Spleen (tissue), 7 donors: ENCODE data around the gene ARF6.

ENCODE experiments used
- POLR2AphosphoS5 ChIP-seq, 3 donors: sonication (generic); formaldehyde crosslinking; IDR thresholded peaks; one replicate each; pipeline ENCODE4 v1.5.1; 2017; ENCODE audit warnings: antibody characterized with exemption in 3 of 3
- TF ChIP-seq, protein P1 (sequence below), 11 experiments: fragments of 200-600 bp in 7 of 11; fragments of 450-650 bp in 4 of 11; sonication (generic) in 4 of 11; IDR thresholded peaks in 8 of 11; conservative IDR thresholded peaks in 3 of 11; 1 replicate in 7 of 11; 2 replicates in 4 of 11; pipeline versions ENCODE4 v1.4.0 to v1.8.0; 2016 to 2021; ENCODE audit warnings: antibody characterized with exemption in 11 of 11, inconsistent platforms in 4 of 11, mild to moderate bottlenecking in 1 of 11
- donor health status: DM: no; HTN: no; CAD: no; lungs with moderate emphysema.
- donor health status: DM: no; HTN: no; CAD: no.
- donor health status: DM: no; HTN: no; CAD: no.

DNA sequence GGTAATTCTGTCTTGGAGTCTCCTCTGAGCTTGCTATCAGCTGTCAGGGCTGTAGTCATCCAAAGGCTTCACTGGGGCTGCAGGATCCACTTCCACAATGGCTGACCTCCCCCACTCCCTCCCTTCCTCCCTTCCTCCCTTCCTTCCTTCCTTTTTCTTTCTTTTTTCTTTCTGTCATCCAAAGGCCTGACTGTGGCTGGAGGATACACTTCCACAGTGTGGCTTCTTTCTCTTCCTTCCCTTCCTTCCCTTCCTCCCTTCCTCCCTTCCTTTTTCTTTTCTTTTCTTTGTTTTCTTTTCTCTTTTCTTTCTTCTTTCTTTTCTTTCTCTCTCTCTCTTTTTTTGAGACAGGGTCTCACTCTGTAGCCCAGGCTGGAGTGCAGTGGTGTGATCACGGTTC is 30.6 kb downstream of the ARF6 start:
- TF ChIP-seq, protein P1, sequence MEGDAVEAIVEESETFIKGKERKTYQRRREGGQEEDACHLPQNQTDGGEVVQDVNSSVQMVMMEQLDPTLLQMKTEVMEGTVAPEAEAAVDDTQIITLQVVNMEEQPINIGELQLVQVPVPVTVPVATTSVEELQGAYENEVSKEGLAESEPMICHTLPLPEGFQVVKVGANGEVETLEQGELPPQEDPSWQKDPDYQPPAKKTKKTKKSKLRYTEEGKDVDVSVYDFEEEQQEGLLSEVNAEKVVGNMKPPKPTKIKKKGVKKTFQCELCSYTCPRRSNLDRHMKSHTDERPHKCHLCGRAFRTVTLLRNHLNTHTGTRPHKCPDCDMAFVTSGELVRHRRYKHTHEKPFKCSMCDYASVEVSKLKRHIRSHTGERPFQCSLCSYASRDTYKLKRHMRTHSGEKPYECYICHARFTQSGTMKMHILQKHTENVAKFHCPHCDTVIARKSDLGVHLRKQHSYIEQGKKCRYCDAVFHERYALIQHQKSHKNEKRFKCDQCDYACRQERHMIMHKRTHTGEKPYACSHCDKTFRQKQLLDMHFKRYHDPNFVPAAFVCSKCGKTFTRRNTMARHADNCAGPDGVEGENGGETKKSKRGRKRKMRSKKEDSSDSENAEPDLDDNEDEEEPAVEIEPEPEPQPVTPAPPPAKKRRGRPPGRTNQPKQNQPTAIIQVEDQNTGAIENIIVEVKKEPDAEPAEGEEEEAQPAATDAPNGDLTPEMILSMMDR (IDR thresholded peaks at IDR 0.05 in 8 of 11, conservative IDR thresholded peaks at IDR 0.05 in 3 of 11), result no peak
- no peak for TF ChIP-seq POLR2AphosphoS5 (IDR thresholded peaks at IDR 0.05)
